Peyer's patch (tissue), 4 donors: Measurements from ENCODE around the gene FGF5.

Experiments
- CTCF ChIP-seq, 6 experiments: fragments of 450-650 bp in 4 of 6; fragments of 200-600 bp in 2 of 6; sonication (generic) in 1 of 6; IDR thresholded peaks; one replicate each; pipeline ENCODE4 v1.5.1; 2017 to 2019; ENCODE audit warnings: antibody characterized with exemption in 6 of 6, mild to moderate bottlenecking in 3 of 6, moderate library complexity in 1 of 6
- POLR2A ChIP-seq, 2 donors: fragments of 450-650 bp; IDR thresholded peaks; one replicate each; pipeline ENCODE4 v1.5.1; 2017; ENCODE audit warnings: antibody characterized with exemption in 2 of 2, mild to moderate bottlenecking in 2 of 2, moderate library complexity in 2 of 2

GRCh38 chr4:80266253-80266901, at the start of gene FGF5:
- no peak for TF ChIP-seq CTCF (IDR thresholded peaks at IDR 0.05)
- TF ChIP-seq POLR2A (IDR thresholded peaks at IDR 0.05) = no peak
